Kidney capillary endothelial cell (primary cell): ENCODE results near the gene TP53.
"Not testable (repeated sequence)": the region's sequence is repeated elsewhere in the genome, so short reads cannot be mapped to it uniquely, and the experiment has no call there.

Experiments
- DNase-seq: peaks from one replicate; pipeline ENCODE4 v3.0.0-alpha.2; 2018; ENCODE audit warnings: low spot score

TP53 gene

DNA sequence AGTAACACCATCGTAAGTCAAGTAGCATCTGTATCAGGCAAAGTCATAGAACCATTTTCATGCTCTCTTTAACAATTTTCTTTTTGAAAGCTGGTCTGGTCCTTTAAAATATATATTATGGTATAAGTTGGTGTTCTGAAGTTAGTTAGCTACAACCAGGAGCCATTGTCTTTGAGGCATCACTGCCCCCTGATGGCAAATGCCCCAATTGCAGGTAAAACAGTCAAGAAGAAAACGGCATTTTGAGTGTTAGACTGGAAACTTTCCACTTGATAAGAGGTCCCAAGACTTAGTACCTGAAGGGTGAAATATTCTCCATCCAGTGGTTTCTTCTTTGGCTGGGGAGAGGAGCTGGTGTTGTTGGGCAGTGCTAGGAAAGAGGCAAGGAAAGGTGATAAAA is 14.1 kb downstream of the TP53 start:
- no peak for DNase-seq

DNA sequence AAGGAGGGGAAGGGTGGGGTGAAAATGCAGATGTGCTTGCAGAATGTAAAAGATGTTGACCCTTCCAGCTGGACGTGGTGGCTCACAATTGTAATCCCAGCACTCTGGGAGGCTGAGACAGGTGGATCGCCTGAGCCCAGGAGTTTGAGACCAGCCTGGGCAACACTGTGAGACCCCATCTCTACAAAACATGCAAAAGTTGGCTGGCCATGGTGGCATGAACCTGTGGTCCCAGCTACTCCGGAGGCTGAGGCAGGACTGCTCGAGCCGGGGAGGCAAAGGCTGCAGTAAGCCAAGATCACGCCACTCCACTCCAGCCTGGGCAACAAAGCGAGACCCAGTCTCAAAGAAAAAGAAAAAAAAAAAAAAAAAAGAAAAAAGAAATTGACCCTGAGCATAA is 18.8 kb downstream of the TP53 start:
- DNase-seq: no peak

- DNase-seq: no peak
Observed at GRCh38 chr17:7667656-7668406, 19.5 kb downstream of the TP53 start.

DNA sequence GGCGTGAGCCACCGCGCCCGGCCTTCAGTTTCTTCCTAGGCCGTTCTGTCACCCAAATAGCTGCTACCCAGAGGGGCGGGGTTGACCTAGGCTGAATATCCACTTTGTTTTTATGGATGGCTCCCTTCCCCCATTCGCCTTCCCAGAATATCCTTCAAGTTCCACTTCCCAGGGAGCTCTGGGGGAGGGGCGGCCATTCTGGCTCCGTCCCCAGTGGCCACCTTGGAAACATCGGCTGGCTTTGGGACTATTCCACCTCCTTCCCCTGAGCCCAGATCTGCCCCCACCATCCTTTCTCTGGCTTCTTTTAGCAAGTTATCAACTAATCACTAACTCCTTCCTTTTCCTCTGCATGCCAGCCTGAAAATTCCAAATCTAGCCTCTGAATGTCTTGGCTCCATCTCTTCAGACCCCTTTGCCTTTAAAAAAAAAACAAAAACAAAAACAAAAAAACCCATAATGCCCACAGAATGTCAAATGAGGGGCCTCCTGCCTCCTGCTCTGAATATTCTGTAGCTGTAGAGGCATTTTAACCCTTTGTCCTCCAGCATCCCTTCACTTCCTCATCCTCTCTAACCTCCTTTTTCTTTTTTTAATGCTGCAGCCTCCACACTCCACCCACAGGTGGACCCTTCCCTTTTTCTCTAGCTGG is 30.2 kb downstream of the TP53 start:
- DNase-seq: no peak

DNA sequence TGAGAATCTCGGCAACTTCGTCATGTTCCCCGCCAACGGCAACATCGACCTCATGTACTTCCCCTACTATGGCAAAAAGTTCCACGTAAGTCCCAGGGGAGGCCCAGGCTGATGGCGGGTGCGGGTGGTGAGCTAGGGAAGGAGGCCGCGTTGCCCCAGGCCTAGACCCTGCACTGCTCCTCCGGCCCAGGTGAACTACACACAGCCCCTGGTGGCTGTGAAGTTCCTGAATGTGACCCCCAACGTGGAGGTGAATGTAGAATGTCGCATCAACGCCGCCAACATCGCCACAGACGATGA is 31.8 kb downstream of the TP53 start:
- DNase-seq: no peak

GRCh38 chr17:7654832-7655540 is 32.3 kb downstream of the TP53 start:
- DNase-seq: no peak

GRCh38 chr17:7652388-7653356 is 34.6 kb downstream of the TP53 start:
- no peak for DNase-seq

GRCh38 chr17:7651665-7652387 is 35.5 kb downstream of the TP53 start:
- no peak for DNase-seq

GRCh38 chr17:7651097-7651664 is 36.1 kb downstream of the TP53 start:
- no peak for DNase-seq

- DNase-seq: no peak
Observed at GRCh38 chr17:7650509-7651096, 36.7 kb downstream of the TP53 start, which contains the start of gene ATP1B2. TSS of gene ATP1B2 (plus strand) at chr17:7650926. CDS start at chr17:7651519, 593 bp downstream.

DNA sequence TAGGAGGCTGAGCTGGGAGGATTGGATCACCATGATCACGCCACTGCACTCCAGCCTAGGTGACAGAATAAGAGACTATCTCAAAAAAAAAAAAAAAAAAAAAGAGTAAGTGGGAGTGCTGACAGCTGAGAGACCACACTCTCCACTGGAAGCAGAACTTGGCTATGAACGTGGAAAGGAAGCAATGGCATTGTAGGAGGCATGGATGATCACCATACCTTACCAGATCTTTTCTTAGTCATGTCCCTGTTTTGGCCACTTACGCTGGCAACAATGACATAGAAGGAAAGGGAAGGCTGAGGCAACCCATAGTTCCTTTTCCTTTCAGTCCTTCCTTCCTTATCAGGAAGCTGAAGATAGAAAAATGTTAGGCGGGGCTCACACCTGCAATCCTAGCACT is 40.3 kb downstream of the TP53 start:
- DNase-seq: no peak

DNA sequence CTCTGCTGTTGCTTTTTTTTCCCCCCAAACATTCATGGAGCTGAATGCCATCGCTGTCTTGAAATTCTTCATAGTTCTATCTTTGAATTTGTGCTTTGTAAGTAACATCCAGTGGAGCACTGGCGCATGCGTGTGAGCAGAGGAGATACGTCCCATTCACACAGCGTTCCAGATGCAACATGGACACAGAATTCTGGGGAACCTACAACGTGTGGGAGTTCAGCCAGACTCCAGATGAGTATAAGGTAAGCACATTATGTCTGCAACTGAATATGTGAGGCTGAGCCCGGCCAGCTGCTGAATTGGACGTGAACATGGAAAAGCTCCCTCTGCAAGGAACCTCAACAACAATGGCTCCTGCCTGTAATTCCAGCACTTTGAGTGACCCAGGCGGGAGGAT is 40.8 kb downstream of the TP53 start:
- no peak for DNase-seq

GRCh38 chr17:7644775-7645174 is 42.5 kb downstream of the TP53 start:
- no peak for DNase-seq

- not testable (repeated sequence) for DNase-seq
Observed at GRCh38 chr17:7641635-7642034, 45.7 kb downstream of the TP53 start.

DNA sequence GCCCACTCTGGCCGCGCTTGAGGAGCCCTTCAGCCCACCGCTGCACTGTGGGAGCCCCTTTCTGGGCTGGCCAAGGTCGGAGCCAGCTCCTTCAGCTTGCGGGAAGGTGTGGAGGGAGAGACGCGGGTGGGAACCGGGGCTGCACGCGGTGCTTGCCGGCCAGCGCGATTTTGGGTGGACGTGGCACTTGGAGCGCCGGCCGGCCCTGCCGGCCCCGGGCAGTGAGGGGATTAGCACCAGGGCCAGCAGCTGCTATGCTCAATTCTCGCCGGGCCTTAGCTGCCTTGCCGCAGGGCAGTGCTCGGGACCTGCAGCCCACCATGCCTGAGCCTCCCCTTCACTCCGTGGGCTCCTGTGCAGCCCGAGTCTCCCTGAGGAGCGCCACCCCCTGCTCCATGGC is 46.5 kb downstream of the TP53 start:
- DNase-seq: no peak

DNA sequence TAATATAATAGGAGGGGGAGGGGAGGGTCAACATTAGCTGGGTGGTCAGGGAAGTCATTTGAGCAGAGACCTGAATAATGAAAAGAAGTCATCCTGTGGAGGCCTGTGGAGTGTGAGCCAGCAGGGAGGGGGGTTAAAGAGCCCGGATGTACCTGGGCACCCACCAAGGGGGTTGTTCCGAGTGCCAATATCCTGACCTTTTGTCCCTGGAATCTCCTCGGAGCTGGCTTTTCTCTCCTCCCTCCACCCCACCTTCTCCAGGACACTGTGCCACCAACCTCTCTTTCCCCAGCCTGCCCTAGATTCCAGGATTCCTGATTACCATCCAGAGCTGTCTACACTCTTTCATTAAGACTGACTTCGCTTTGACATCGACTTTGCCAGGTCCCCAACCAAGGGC is 51.1 kb downstream of the TP53 start:
- no peak for DNase-seq

DNA sequence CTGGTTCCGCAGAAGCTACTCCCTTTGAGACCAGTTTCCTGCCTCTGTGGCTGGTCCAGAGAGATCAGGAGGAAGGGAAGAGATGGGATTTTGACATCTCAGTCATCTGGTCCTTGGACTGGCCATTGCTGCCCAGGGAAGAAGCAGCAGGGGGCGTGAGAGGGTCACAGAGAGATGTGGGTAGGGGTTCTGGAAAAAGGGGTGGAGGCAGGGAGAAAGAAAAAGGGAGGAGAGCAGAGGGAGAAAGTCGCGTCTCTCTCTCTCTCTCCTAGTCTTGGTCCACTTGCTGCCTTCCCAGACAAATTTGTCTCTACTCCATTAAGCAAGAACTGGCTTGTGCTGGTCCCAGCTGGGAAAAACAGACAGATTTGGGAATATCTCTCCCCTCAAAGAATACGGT is 52.9 kb downstream of the TP53 start:
- no peak for DNase-seq

DNA sequence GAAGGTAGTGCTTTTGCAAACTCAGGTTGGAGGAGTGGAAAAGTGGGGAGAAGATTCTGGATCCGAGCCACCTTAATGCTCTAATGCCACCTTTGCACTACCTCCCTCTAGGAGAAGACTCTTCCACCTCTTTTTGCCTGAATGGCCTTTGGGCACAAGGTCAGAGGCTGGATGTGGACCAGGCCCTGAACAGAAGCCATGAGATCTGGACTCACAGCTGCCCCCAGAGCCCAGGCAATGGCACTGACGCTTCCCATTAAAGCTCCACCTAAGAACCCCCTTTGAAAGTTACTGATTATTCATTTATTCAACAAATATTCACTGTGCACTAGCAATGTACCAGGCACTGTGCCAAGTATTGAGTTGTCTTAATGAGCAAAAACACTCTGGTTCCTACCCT is 54.2 kb downstream of the TP53 start:
- DNase-seq: no peak

- DNase-seq: peak; percentile 28
Observed at GRCh38 chr17:7632492-7632894, 54.8 kb downstream of the TP53 start.
